Measurements from ENCODE around the gene MYPOP.

MYPOP gene

GRCh38 chr19:45934551-45935230 lies 32.3 kb upstream of the MYPOP start:
- no peak for DNase-seq (ENCODE audit: extremely low read depth, low read depth)
- TF ChIP-seq CTCF (IDR thresholded peaks at IDR 0.05; ENCODE audit: low read depth, low read length, missing control alignments): no peak
- H3K4me3 ChIP-seq (replicated peaks; ENCODE audit: low read depth, low read length): no peak overlapping the region

- H3K4me3 ChIP-seq (replicated peaks; ENCODE audit: low read depth, low read length): no peak overlapping the region
- TF ChIP-seq CTCF (IDR thresholded peaks at IDR 0.05; ENCODE audit: low read depth, low read length, missing control alignments): no peak
- no peak for DNase-seq (ENCODE audit: extremely low read depth, low read depth)
Observed at GRCh38 chr19:45933759-45934158, 31.3 kb upstream of the MYPOP start.

GRCh38 chr19:45931055-45931454 lies 28.6 kb upstream of the MYPOP start:
- no peak overlapping the region for H3K4me3 ChIP-seq (replicated peaks; ENCODE audit: low read depth, low read length)
- no peak for TF ChIP-seq CTCF (IDR thresholded peaks at IDR 0.05; ENCODE audit: low read depth, low read length, missing control alignments)

GRCh38 chr19:45929247-45929646 lies 26.8 kb upstream of the MYPOP start:
- TF ChIP-seq CTCF (IDR thresholded peaks at IDR 0.05; ENCODE audit: low read depth, low read length, missing control alignments): no peak
- no peak overlapping the region for H3K4me3 ChIP-seq (replicated peaks; ENCODE audit: low read depth, low read length)
- no peak for DNase-seq (ENCODE audit: extremely low read depth, low read depth)

More at GRCh38 chr19:45931055-45931454, 28.6 kb upstream of the MYPOP start:
- DNase-seq (ENCODE audit: extremely low read depth, low read depth): no peak

GRCh38 chr19:45927565-45928261 lies 25.3 kb upstream of the MYPOP start:
- DNase-seq (ENCODE audit: extremely low read depth, low read depth): peak; percentile 86
- TF ChIP-seq CTCF (IDR thresholded peaks at IDR 0.05; ENCODE audit: low read depth, low read length, missing control alignments): no peak
- peak overlapping the region; percentile 18 for H3K4me3 ChIP-seq (replicated peaks; ENCODE audit: low read depth, low read length)

GRCh38 chr19:45924891-45925447 lies 22.6 kb upstream of the MYPOP start:
- TF ChIP-seq CTCF (IDR thresholded peaks at IDR 0.05; ENCODE audit: low read depth, low read length, missing control alignments): no peak
- no peak for DNase-seq (ENCODE audit: extremely low read depth, low read depth)

More at GRCh38 chr19:45924891-45925447, 22.6 kb upstream of the MYPOP start:
- no peak overlapping the region for H3K4me3 ChIP-seq (replicated peaks; ENCODE audit: low read depth, low read length)
